ENCODE results near the gene RREB1. TPM values are rescaled to one million over a fixed set of nuclear protein-coding genes. Genes with fewer than 3 reads are reported as not detected.

The RREB1 gene
- polyA plus RNA-seq, 2 of the 4 experiments (the other 2 are of a cell fraction): 2.2 to 5.0 TPM

- peaks cover 51% of the 10 kb centered on the region for H3K4me1 ChIP-seq
- H3K4me3 ChIP-seq: no peak overlapping the region
- DNase-seq (ENCODE audit: low read depth in 1 of 2, low spot score in 1 of 2) (no peak), FAIRE-seq (no peak), ATAC-seq (no peak)
- POLR2A ChIA-PET: no interaction called here
- WGBS (ENCODE audit: missing lambda C conversion rate): 85% methylated on average over 4 of the region's 4 CpGs
- TF ChIP-seq CHD4 (IDR thresholded peaks at IDR 0.05; ENCODE audit: borderline replicate concordance) (no peak), CBX8 (IDR thresholded peaks at IDR 0.05) (no peak), ZFP36 (IDR thresholded peaks at IDR 0.05; ENCODE audit: borderline replicate concordance, partially characterized antibody) (no peak), CEBPB (IDR thresholded peaks at IDR 0.05) (no peak), ESRRA (IDR thresholded peaks at IDR 0.05; ENCODE audit: borderline replicate concordance, low read length) (no peak), BHLHE40 (IDR thresholded peaks at IDR 0.05; ENCODE audit: low read depth, low read length) (no peak), CHD2 (IDR thresholded peaks at IDR 0.05; ENCODE audit: low read length, partially characterized antibody) (no peak), RAD21 (conservative IDR thresholded peaks at IDR 0.05 in 1 of 2, IDR thresholded peaks at IDR 0.05 in 1 of 2) (no peak), TFCP2L1 (CRISPR knock-in tag; IDR thresholded peaks at IDR 0.05) (no peak), NPAS2 (CRISPR knock-in tag; IDR thresholded peaks at IDR 0.05; ENCODE audit: borderline replicate concordance) (no peak), E2F6 (IDR thresholded peaks at IDR 0.05; ENCODE audit: borderline replicate concordance, low read depth) (no peak), HDAC2 (IDR thresholded peaks at IDR 0.05) (no peak), FOSL2 (IDR thresholded peaks at IDR 0.05) (no peak), FOSL2 (CRISPR knock-in tag; IDR thresholded peaks at IDR 0.05) (no peak), REST (IDR thresholded peaks at IDR 0.05) (no peak), KDM5A (IDR thresholded peaks at IDR 0.05) (no peak), PHF8 (IDR thresholded peaks at IDR 0.05; ENCODE audit: borderline replicate concordance, low read depth) (no peak)
- H3K4me2 ChIP-seq: no peak overlapping the region; the same call in 2 of the 3 replicates
- no peaks in the 10 kb centered on the region for H3K9me3 ChIP-seq
- CTCF ChIA-PET: interaction anchor here (0.7 to 1.0 kb wide), 2 partner anchors 17 to 458 kb away, joined by 3 read pairs; no protein-coding TSS in a partner anchor
- H3K27ac ChIP-seq: no peak overlapping the region; a peak in 1 of 6 replicates
These were observed 27.4 kb downstream of the RREB1 start for GRCh38 chr6:7134999-7135745.

- Histone ChIP-seq H3K4me3 (no peak overlapping the region), H3K27ac (no peak overlapping the region; a peak in 1 of 6 replicates), H3K4me1 (peaks cover 48% of the 10 kb centered on the region), H3K9me3 (no peaks in the 10 kb centered on the region), H3K4me2 (no peak overlapping the region; the same call in 2 of the 3 replicates)
- TF ChIP-seq JUNB (IDR thresholded peaks at IDR 0.05): no peak
- no peak for TF ChIP-seq NFE2L2 (conservative IDR thresholded peaks at IDR 0.05; ENCODE audit: low read length)
- no peak for TF ChIP-seq HMGXB4 (CRISPR knock-in tag; IDR thresholded peaks at IDR 0.05; ENCODE audit: borderline replicate concordance)
- TF ChIP-seq MAX (IDR thresholded peaks at IDR 0.05): no peak
- TF ChIP-seq ZSCAN20 (CRISPR knock-in tag; IDR thresholded peaks at IDR 0.05): no peak
- no peak for TF ChIP-seq USF2 (IDR thresholded peaks at IDR 0.05)
- TF ChIP-seq ELK1 (IDR thresholded peaks at IDR 0.05; ENCODE audit: low read depth, low read length): no peak
- no peak for TF ChIP-seq FOSL2 (IDR thresholded peaks at IDR 0.05)
- TF ChIP-seq FOSL2 (CRISPR knock-in tag; IDR thresholded peaks at IDR 0.05): no peak
- no peak for TF ChIP-seq RNF2 (IDR thresholded peaks at IDR 0.05; ENCODE audit: borderline replicate concordance, low read depth)
- no peak for TF ChIP-seq EP300 (IDR thresholded peaks at IDR 0.05)
- TF ChIP-seq CBX2 (IDR thresholded peaks at IDR 0.05; ENCODE audit: borderline replicate concordance, low read depth): no peak
- no peak for TF ChIP-seq SMC3 (IDR thresholded peaks at IDR 0.05)
- no peak for TF ChIP-seq EHF (CRISPR knock-in tag; IDR thresholded peaks at IDR 0.05)
- TF ChIP-seq JUN (IDR thresholded peaks at IDR 0.05): no peak
- no peak for TF ChIP-seq HDAC2 (IDR thresholded peaks at IDR 0.05)
- no peak for TF ChIP-seq BHLHE40 (IDR thresholded peaks at IDR 0.05; ENCODE audit: low read depth, low read length)
- FAIRE-seq (no peak), ATAC-seq (no peak), DNase-seq (ENCODE audit: low read depth in 1 of 2, low spot score in 1 of 2) (no peak)
- ChIA-PET CTCF (interaction anchor here (0.7 to 1.0 kb wide), 2 partner anchors 16 to 459 kb away, joined by 3 read pairs; no protein-coding TSS in a partner anchor), POLR2A (no interaction called here)
These were observed 28.0 kb downstream of the RREB1 start for GRCh38 chr6:7135755-7136154.
